GM23338 (cell line): ENCODE data around the gene KRT1. TPM values are rescaled to one million over a fixed set of nuclear protein-coding genes. Genes with fewer than 3 reads are reported as not detected.

ENCODE experiments used
- ATAC-seq: fragments of 200-7000 bp; cut with Tn5 transposase; 3 replicates; pipeline ENCODE4 v1.9.1; 2020
- DNase-seq: peaks from one replicate; pipeline ENCODE4 v3.0.0-alpha.2; 2015; ENCODE audit warnings: low spot score
- H2AFZ ChIP-seq: fragments of 200-600 bp; sonication (generic); 2 replicates; pipeline ENCODE4 v1.8.0; 2016; ENCODE audit warnings: antibody characterized with exemption, mild to moderate bottlenecking, moderate library complexity
- H3F3A ChIP-seq: fragments of 200-600 bp; sonication (generic); replicated peaks from 2 replicates; pipeline ENCODE4 v1.8.0; 2017; ENCODE audit warnings: antibody characterized with exemption, mixed run types, low read depth
- H3K27ac ChIP-seq: fragments of 200-600 bp; sonication (generic); 2 replicates; pipeline ENCODE4 v1.6.1; 2016; ENCODE audit warnings: low read depth
- H3K27me3 ChIP-seq: fragments of 200-600 bp; sonication (generic); 2 replicates; pipeline ENCODE4 v1.8.0; 2016; ENCODE audit warnings: mild to moderate bottlenecking, mixed run types, moderate library complexity; ENCODE audit not compliant: insufficient read depth
- H3K36me3 ChIP-seq: fragments of 200-600 bp; sonication (generic); 2 replicates; pipeline ENCODE4 v1.8.0; 2016; ENCODE audit warnings: mild to moderate bottlenecking; ENCODE audit not compliant: insufficient read depth
- H3K4me1 ChIP-seq: fragments of 200-600 bp; sonication (generic); 2 replicates; pipeline ENCODE4 v1.8.0; 2016; ENCODE audit warnings: mild to moderate bottlenecking, moderate library complexity; ENCODE audit not compliant: insufficient read depth
- H3K4me2 ChIP-seq: fragments of 200-600 bp; sonication (generic); 2 replicates; pipeline ENCODE4 v1.7.1; 2017; ENCODE audit warnings: mixed run types
- H3K4me3 ChIP-seq: fragments of 200-600 bp; sonication (generic); 2 replicates; pipeline ENCODE4 v1.6.1; 2016; ENCODE audit warnings: mixed run types
- H3K79me2 ChIP-seq: fragments of 200-600 bp; sonication (generic); replicated peaks from 2 replicates; pipeline ENCODE4 v1.8.0; 2017; ENCODE audit warnings: mild to moderate bottlenecking; ENCODE audit not compliant: insufficient read depth
- H3K9me2 ChIP-seq: fragments of 200-600 bp; sonication (generic); 2 replicates; pipeline ENCODE4 v1.8.0; 2017; ENCODE audit not compliant: insufficient read depth
- H4K20me1 ChIP-seq: fragments of 200-600 bp; sonication (generic); replicated peaks from 2 replicates; pipeline ENCODE4 v1.8.0; 2017; ENCODE audit warnings: mild to moderate bottlenecking; ENCODE audit not compliant: insufficient read depth
- H3K27ac Mint-ChIP-seq: 2 replicates; pipeline ENCODE4 v1.8.0; 2020; ENCODE audit warnings: inconsistent platforms, mild to moderate bottlenecking, moderate library complexity, mixed read lengths
- H3K27me3 Mint-ChIP-seq: 3 replicates; pipeline ENCODE4 v1.8.0; 2022; ENCODE audit warnings: low read depth, mild to moderate bottlenecking, moderate library complexity, mixed read lengths, inconsistent platforms; ENCODE audit not compliant: insufficient read depth, poor library complexity
- H3K36me3 Mint-ChIP-seq: 3 replicates; pipeline ENCODE4 v1.8.0; 2021; ENCODE audit warnings: low read depth, mild to moderate bottlenecking, inconsistent platforms, moderate library complexity, mixed read lengths
- H3K4me1 Mint-ChIP-seq: 3 replicates; pipeline ENCODE4 v1.8.0; 2020; ENCODE audit warnings: mild to moderate bottlenecking, inconsistent platforms, mixed read lengths
- H3K4me3 Mint-ChIP-seq: 3 replicates; pipeline ENCODE4 v1.8.0; 2021; ENCODE audit warnings: moderate library complexity, mild to moderate bottlenecking, inconsistent platforms, mixed read lengths
- H3K9me3 Mint-ChIP-seq: 3 replicates; pipeline ENCODE4 v1.8.0; 2020; ENCODE audit warnings: moderate library complexity, mild to moderate bottlenecking, inconsistent platforms, mixed read lengths
- CREB1 ChIP-seq: fragments of 250-450 bp; sonication (Bioruptor Pico); IDR thresholded peaks from 2 replicates; pipeline ENCODE4 v1.5.0; 2020; ENCODE audit warnings: low read depth, mild to moderate bottlenecking, moderate library complexity
- CTCF ChIP-seq, 2 experiments: fragments of 200-600 bp in 1 of 2; sonication (generic) in 1 of 2; conservative IDR thresholded peaks; 2 replicates each; pipeline versions ENCODE4 v1.5.1 to v1.6.1; 2016 to 2017; ENCODE audit warnings: antibody characterized with exemption in 2 of 2, low read depth in 2 of 2, mild to moderate bottlenecking in 2 of 2, moderate library complexity in 1 of 2
- ETS1 ChIP-seq: IDR thresholded peaks from 2 replicates; pipeline ENCODE4 v1.6.1; 2016; ENCODE audit warnings: antibody characterized with exemption
- EZH2 ChIP-seq: fragments of 200-600 bp; sonication (generic); IDR thresholded peaks from one replicate; pipeline ENCODE4 v1.8.0; 2017; ENCODE audit warnings: antibody characterized with exemption, mild to moderate bottlenecking, low read depth; ENCODE audit not compliant: unreplicated experiment
- NANOG ChIP-seq: IDR thresholded peaks from 2 replicates; pipeline ENCODE4 v1.6.1; 2016; ENCODE audit warnings: antibody characterized with exemption, borderline replicate concordance
- POLR2AphosphoS5 ChIP-seq: IDR thresholded peaks from 2 replicates; pipeline ENCODE4 v1.6.1; 2016; ENCODE audit warnings: antibody characterized with exemption, low read depth
- REST ChIP-seq: IDR thresholded peaks from one replicate; pipeline ENCODE4 v1.6.1; 2018; ENCODE audit warnings: antibody characterized with exemption; ENCODE audit not compliant: unreplicated experiment
- STAT1 ChIP-seq: IDR thresholded peaks from one replicate; pipeline ENCODE4 v1.6.1; 2016; ENCODE audit warnings: antibody characterized with exemption; ENCODE audit not compliant: unreplicated experiment
- ZNF114 ChIP-seq: fragments of 250-450 bp; sonication (Bioruptor Pico); IDR thresholded peaks from 2 replicates; pipeline ENCODE4 v1.5.0; 2020; ENCODE audit warnings: mild to moderate bottlenecking, moderate library complexity
- ZNF331 ChIP-seq: fragments of 250-450 bp; sonication (Bioruptor Pico); IDR thresholded peaks from 2 replicates; pipeline ENCODE4 v1.5.0; 2020; ENCODE audit warnings: low read depth, mild to moderate bottlenecking, moderate library complexity
- ZNF462 ChIP-seq: fragments of 250-450 bp; sonication (Bioruptor Pico); IDR thresholded peaks from 2 replicates; pipeline ENCODE4 v1.5.0; 2020; ENCODE audit warnings: mild to moderate bottlenecking, moderate library complexity
- polyA plus RNA-seq: library from polyadenylated mRNA; unstranded; fragments of >200 nt; fragmentation: Nextera tagmentation; extraction: Ambion mirVana; gene quantifications from 2 replicates; pipeline ENCODE4 v1.2.1, GENCODE V29; 2016
- total RNA-seq: library from RNA; depleted of rRNA; stranded (reverse); fragments of >200 nt; shearing (Covaris generic); gene quantifications from 2 replicates; pipeline ENCODE4 v1.2.3, GENCODE V29; 2014

Gene KRT1
- total and polyA plus RNA-seq, 2 experiments from 2014 or later, result not detected

- DNase-seq (no peak), ATAC-seq (no peak)
- H3K27ac Mint-ChIP-seq, result no peak overlapping the region
- H3K9me3 Mint-ChIP-seq, result no peaks in the 10 kb centered on the region
- Histone ChIP-seq H3K36me3 (no peaks in the 10 kb centered on the region), H3K27ac (no peak overlapping the region), H3K9me2 (no peaks in the 10 kb centered on the region), H3F3A (no peaks in the 10 kb centered on the region), H2AFZ (no peak overlapping the region), H4K20me1 (no peaks in the 10 kb centered on the region), H3K27me3 (no peaks in the 10 kb centered on the region), H3K4me3 (no peak overlapping the region), H3K79me2 (no peaks in the 10 kb centered on the region), H3K4me2 (no peak overlapping the region), H3K4me1 (no peaks in the 10 kb centered on the region)
- TF ChIP-seq STAT1 (no peak), ZNF114 (CRISPR knock-in tag) (no peak), ETS1 (no peak), REST (no peak), NANOG (no peak), ZNF331 (no peak), CREB1 (CRISPR knock-in tag) (no peak), CTCF (conservative IDR thresholded peaks at IDR 0.05; ENCODE audit: low read depth in 2 of 2) (no peak), EZH2 (no peak), ZNF462 (no peak), POLR2AphosphoS5 (no peak)
- H3K36me3 Mint-ChIP-seq, result no peaks in the 10 kb centered on the region
- H3K4me3 Mint-ChIP-seq, result no peak overlapping the region
- no peaks in the 10 kb centered on the region; the same call in 2 of the 3 replicates for H3K4me1 Mint-ChIP-seq
- no peaks in the 10 kb centered on the region for H3K27me3 Mint-ChIP-seq
These were observed 17.3 kb downstream of the KRT1 start for GRCh38 chr12:52662918-52663229.
